COR-L47 (cell line): ENCODE data around the gene CREB3L1.

Experiments used
- DNase-seq: peaks from one replicate; lab custom pipeline; 2025; lab: John Stamatoyannopoulos, UW

CREB3L1 gene

GRCh38 chr11:46345131-46345597, 67.7 kb downstream of the CREB3L1 start:
- DNase-seq = no peak

GRCh38 chr11:46345881-46346484, 68.5 kb downstream of the CREB3L1 start:
- DNase-seq = no peak

GRCh38 chr11:46346886-46347636, 69.6 kb downstream of the CREB3L1 start, which contains the start of gene DGKZ:
Gene DGKZ (plus strand): TSS chr11:46347463. CDS start chr11:46347660, 197 bp downstream.
- DNase-seq = peak; percentile 77

GRCh38 chr11:46347637-46348311, 70.3 kb downstream of the CREB3L1 start:
- DNase-seq = peak; percentile 9

GRCh38 chr11:46348566-46349401, 71.3 kb downstream of the CREB3L1 start:
- DNase-seq = peak; percentile 33

GRCh38 chr11:46350695-46351094, 73.2 kb downstream of the CREB3L1 start:
- DNase-seq = no peak

GRCh38 chr11:46351148-46351547, 73.7 kb downstream of the CREB3L1 start:
- DNase-seq = no peak

- no peak for DNase-seq
These were observed 74.1 kb downstream of the CREB3L1 start for GRCh38 chr11:46351606-46352005.

- peak; percentile 41 for DNase-seq
These were observed 74.8 kb downstream of the CREB3L1 start for GRCh38 chr11:46352063-46352841.

GRCh38 chr11:46353698-46354097, 76.2 kb downstream of the CREB3L1 start:
- DNase-seq = no peak

- no peak for DNase-seq
These were observed 79.5 kb downstream of the CREB3L1 start for GRCh38 chr11:46356924-46357482.

GRCh38 chr11:46357483-46357936, 80.0 kb downstream of the CREB3L1 start:
- peak; percentile 60 for DNase-seq

GRCh38 chr11:46359953-46360352, 82.5 kb downstream of the CREB3L1 start:
- no peak for DNase-seq

- no peak for DNase-seq
These were observed 83.4 kb downstream of the CREB3L1 start for GRCh38 chr11:46360878-46361277.

- peak; percentile 52 for DNase-seq
These were observed 84.1 kb downstream of the CREB3L1 start for GRCh38 chr11:46361283-46362155.

- no peak for DNase-seq
These were observed 84.9 kb downstream of the CREB3L1 start for GRCh38 chr11:46362156-46363030.

GRCh38 chr11:46363031-46363407, 85.6 kb downstream of the CREB3L1 start:
- peak; percentile 61 for DNase-seq

- DNase-seq = peak; percentile 28
These were observed 86.1 kb downstream of the CREB3L1 start for GRCh38 chr11:46363455-46364005.
